Endothelial cell of umbilical vein (primary cell): ENCODE data around the gene PDE3B. TPM values are rescaled to one million over a fixed set of nuclear protein-coding genes. Genes with fewer than 3 reads are reported as not detected.

ENCODE experiments used
- BruUV-seq: library from RNA; stranded (reverse); fragments of 400-500 nt; replicated peaks from 2 replicates; lab custom pipeline; 2021; lab: Mats Ljungman, UMichigan
- CTCF ChIA-PET: fragments of 300-600, 350-600 bp; sonication (Branson Sonifier 250); formaldehyde crosslinking; loops from one replicate; lab custom pipeline; 2021; ENCODE audit warnings: antibody characterized with exemption, inconsistent platforms; lab: Charles Lee
- POLR2A ChIA-PET: fragments of 300-600, 350-600 bp; sonication (Branson Sonifier 250); formaldehyde crosslinking; loops from one replicate; lab custom pipeline; 2021; ENCODE audit warnings: antibody characterized with exemption, inconsistent platforms; lab: Charles Lee
- DNase-seq: peaks from one replicate; pipeline ENCODE4 v3.0.0-alpha.2; 2011; ENCODE audit warnings: low read depth, low spot score
- FAIRE-seq: peaks from 2 replicates; lab custom pipeline; 2011; peaks lifted over from hg19 to GRCh38; lab: Jason Lieb, UNC
- H2AFZ ChIP-seq: 2 replicates; pipeline ENCODE4 v1.6.0; 2012; ENCODE audit warnings: low read depth, low read length, control low read depth, inconsistent platforms
- H3K27ac ChIP-seq: 2 replicates; pipeline ENCODE4 v1.5.1; 2011; ENCODE audit warnings: low read depth, mild to moderate bottlenecking, control low read depth, low read length, moderate library complexity; ENCODE audit not compliant: insufficient read depth
- H3K27me3 ChIP-seq, 2 experiments: 2 replicates each; pipeline versions ENCODE4 v1.6.0 to v1.6.1; 2011; ENCODE audit warnings: low read length in 2 of 2, mixed read lengths in 1 of 2; ENCODE audit not compliant: control insufficient read depth in 2 of 2, insufficient read depth in 2 of 2
- H3K36me3 ChIP-seq, 2 experiments: 2 replicates in 1 of 2; 3 replicates in 1 of 2; pipeline ENCODE4 v1.5.1; 2011; ENCODE audit warnings: low read length in 2 of 2, mild to moderate bottlenecking in 1 of 2, moderate library complexity in 1 of 2; ENCODE audit not compliant: control insufficient read depth in 2 of 2, insufficient read depth in 2 of 2; ENCODE audit errors: extremely low read depth in 1 of 2
- H3K4me1 ChIP-seq: 3 replicates; pipeline ENCODE4 v1.5.1; 2011; ENCODE audit warnings: mild to moderate bottlenecking, low read length; ENCODE audit not compliant: control insufficient read depth, insufficient read depth; ENCODE audit errors: extremely low read depth
- H3K4me2 ChIP-seq: 2 replicates; pipeline ENCODE4 v1.6.1; 2011; ENCODE audit warnings: low read length, control low read depth, mixed read lengths; ENCODE audit not compliant: insufficient read depth
- H3K4me3 ChIP-seq, 3 experiments: fragments of 200-600 bp in 1 of 3; sonication (generic), shearing (Covaris generic) in 1 of 3; replicated peaks in 1 of 3; 2 replicates each; pipeline ENCODE4 v1.5.1; 2011 to 2016; ENCODE audit warnings: control low read depth in 3 of 3, low read length in 3 of 3, mild to moderate bottlenecking in 2 of 3, inconsistent platforms in 1 of 3, low read depth in 1 of 3, moderate library complexity in 1 of 3; ENCODE audit not compliant: insufficient read depth in 1 of 3
- H3K79me2 ChIP-seq: 2 replicates; pipeline ENCODE4 v1.6.0; 2012; ENCODE audit warnings: low read length, inconsistent platforms; ENCODE audit not compliant: control insufficient read depth, insufficient read depth
- H3K9ac ChIP-seq: replicated peaks from 2 replicates; pipeline ENCODE3; 2011; ENCODE audit warnings: low read length, control low read depth; ENCODE audit not compliant: insufficient read depth; ENCODE audit errors: extremely low read depth
- H3K9me1 ChIP-seq: replicated peaks from 3 replicates; pipeline ENCODE4 v1.6.0; 2011; ENCODE audit warnings: mild to moderate bottlenecking, low read length; ENCODE audit not compliant: control insufficient read depth, insufficient read depth; ENCODE audit errors: extremely low read depth
- H3K9me3 ChIP-seq: replicated peaks from 2 replicates; pipeline ENCODE4 v1.5.1; 2012; ENCODE audit warnings: low read length, inconsistent platforms; ENCODE audit not compliant: control insufficient read depth, insufficient read depth
- H4K20me1 ChIP-seq: replicated peaks from 2 replicates; pipeline ENCODE3; 2011; ENCODE audit warnings: mild to moderate bottlenecking, low read length; ENCODE audit not compliant: control insufficient read depth, insufficient read depth; ENCODE audit errors: extremely low read depth
- CTCF ChIP-seq, 2 donors: IDR thresholded peaks; 1 replicate in 1 of 2; 2 replicates in 1 of 2; pipeline ENCODE4 v1.5.1; 2011; ENCODE audit warnings: low read length in 2 of 2, mild to moderate bottlenecking in 2 of 2, moderate library complexity in 2 of 2, control low read depth in 1 of 2, inconsistent platforms in 1 of 2, low read depth in 1 of 2; ENCODE audit not compliant: insufficient read depth in 1 of 2; ENCODE audit errors: extremely low read depth in 1 of 2
- EZH2 ChIP-seq: IDR thresholded peaks from 2 replicates; pipeline ENCODE4 v1.6.1; 2012; ENCODE audit warnings: borderline replicate concordance, low read depth, mild to moderate bottlenecking, moderate library complexity, low read length, inconsistent platforms; ENCODE audit not compliant: severe bottlenecking
- FOS ChIP-seq: IDR thresholded peaks from 2 replicates; pipeline ENCODE4 v1.6.1; 2011; ENCODE audit warnings: mild to moderate bottlenecking, low read length, moderate library complexity, borderline replicate concordance; ENCODE audit not compliant: insufficient read depth
- GATA2 ChIP-seq: IDR thresholded peaks from 2 replicates; pipeline ENCODE4 v1.7.0; 2011; ENCODE audit warnings: low read depth, mild to moderate bottlenecking, moderate library complexity, mixed read lengths, low read length; ENCODE audit not compliant: insufficient read length, insufficient read depth
- JUN ChIP-seq: IDR thresholded peaks from 2 replicates; pipeline ENCODE4 v1.6.1; 2011; ENCODE audit warnings: borderline replicate concordance, low read depth; ENCODE audit not compliant: insufficient read length, insufficient read depth
- MAX ChIP-seq: IDR thresholded peaks from 2 replicates; pipeline ENCODE4 v1.6.1; 2011; ENCODE audit not compliant: insufficient read depth, insufficient read length
- MYC ChIP-seq: IDR thresholded peaks from one replicate; pipeline ENCODE4 v1.6.1; 2011; ENCODE audit warnings: mild to moderate bottlenecking, low read depth, low read length
- POLR2A ChIP-seq: IDR thresholded peaks from 2 replicates; pipeline ENCODE4 v1.6.1; 2012; ENCODE audit warnings: low read depth, mild to moderate bottlenecking, control low read depth, low read length
- POLR2AphosphoS5 ChIP-seq: IDR thresholded peaks from 2 replicates; pipeline ENCODE4 v1.6.1; 2012; ENCODE audit warnings: low read depth, mild to moderate bottlenecking, control low read depth, low read length, moderate library complexity; ENCODE audit not compliant: insufficient read depth
- dilution Hi-C: fragments of 300-500 bp; cut with MboI; formaldehyde crosslinking; loops from one replicate; pipeline ENCODE4 v1.15.0; 2019; ENCODE audit warnings: low sequenced_read_pairs; ENCODE audit not compliant: extremely low pct_ligation_motif_present
- intact Hi-C: fragments of 100-400 bp; cut with micrococcal nuclease; formaldehyde crosslinking; loops from one replicate; pipeline ENCODE4 v1.10.0; 2022
- polyA plus RNA-seq, 4 experiments: library from polyadenylated mRNA; depleted of rRNA in 3 of 4; stranded (reverse) in 3 of 4; unstranded in 1 of 4; fragments of >200 nt; gene quantifications; 2 replicates each; pipeline versions ENCODE4 v1.2.1 to v1.2.3, GENCODE V29; 2011 to 2012; ENCODE audit warnings: missing spikeins in 1 of 4
- total RNA-seq: library from RNA; stranded (reverse); gene quantifications from 2 replicates; pipeline ENCODE4 v1.2.3, GENCODE V29; 2021

The PDE3B gene
- total and polyA plus RNA-seq, 2 donors (not counting 3 experiments of a cell fraction or from before 2014, with no cell fraction given), result 0.26 to 1.9 TPM

- Histone ChIP-seq H3K27me3 (peaks cover 2 to 6% of the 10 kb centered on the region in 2 experiments), H4K20me1 (no peaks in the 10 kb centered on the region), H3K4me3 (no peak overlapping the region), H2AFZ (no peak overlapping the region), H3K79me2 (no peaks in the 10 kb centered on the region), H3K9ac (no peak overlapping the region), H3K36me3 (no peaks in the 10 kb centered on the region), H3K9me3 (no peaks in the 10 kb centered on the region), H3K9me1 (no peaks in the 10 kb centered on the region), H3K4me1 (no peaks in the 10 kb centered on the region), H3K4me2 (no peak overlapping the region), H3K27ac (no peak overlapping the region)
- no TSS peak for BruUV-seq
- CTCF ChIA-PET, result no interaction called here
- dilution Hi-C loops, result no loop called here
- DNase-seq, result no peak
- no peak for TF ChIP-seq MYC
- TF ChIP-seq FOS, result no peak
- no peak for TF ChIP-seq POLR2A
- TF ChIP-seq MAX, result no peak
- TF ChIP-seq POLR2AphosphoS5, result no peak
- no peak for TF ChIP-seq JUN
- TF ChIP-seq EZH2, result no peak
- no peak for TF ChIP-seq GATA2
- no peak for TF ChIP-seq CTCF (IDR thresholded peaks at IDR 0.05; ENCODE audit: extremely low read depth in 1 of 2, insufficient read depth in 1 of 2, low read depth in 1 of 2, low read length in 2 of 2)
- intact Hi-C loops, result no loop called here
- no peak for FAIRE-seq
- POLR2A ChIA-PET, result no interaction called here
Measured at GRCh38 chr11:14655435-14655834, 11.8 kb downstream of the PDE3B start.
